Neural progenitor cell (in vitro differentiated cells): Measurements from ENCODE around the gene SRGAP2B.
"Not testable (repeated sequence)": the region's sequence is repeated elsewhere in the genome, so short reads cannot be mapped to it uniquely, and the experiment has no call there.

Experiments
- CTCF ChIP-seq: fragments of 200-600 bp; sonication (generic); IDR thresholded peaks from 2 replicates; pipeline ENCODE4 v1.5.1; 2017; ENCODE audit warnings: antibody characterized with exemption, mild to moderate bottlenecking
- EZH2 ChIP-seq: fragments of 200-600 bp; sonication (generic); IDR thresholded peaks from 2 replicates; pipeline ENCODE4 v1.6.1; 2017; ENCODE audit warnings: antibody characterized with exemption, mild to moderate bottlenecking, moderate library complexity

GRCh38 chr1:144882343-144882742, 212.8 kb downstream of the SRGAP2B start:
- TF ChIP-seq CTCF, EZH2: not testable (repeated sequence)
